Stimulated activated CD4-positive, alpha-beta T cell treated with anti-CD3 and anti-CD28 coated beads, Interleukin-15, amount 100 ng/mL, for 48 hours (primary cell): ENCODE results near the gene TRIM49D2.
"Not testable (repeated sequence)": the region's sequence is repeated elsewhere in the genome, so short reads cannot be mapped to it uniquely, and the experiment has no call there.

Source experiments
- DNase-seq, 2 donors: peaks; one replicate each; pipeline ENCODE4 v3.0.0-alpha.2; 2020; ENCODE audit warnings: low read depth in 2 of 2

The TRIM49D2 gene

GRCh38 chr11:89923764-89924163 is at the start of gene TRIM49D2:
Gene TRIM49D2 (plus strand): TSS chr11:89924064. CDS start chr11:89926762, 2,698 bp downstream.
- not testable (repeated sequence) for DNase-seq

DNA sequence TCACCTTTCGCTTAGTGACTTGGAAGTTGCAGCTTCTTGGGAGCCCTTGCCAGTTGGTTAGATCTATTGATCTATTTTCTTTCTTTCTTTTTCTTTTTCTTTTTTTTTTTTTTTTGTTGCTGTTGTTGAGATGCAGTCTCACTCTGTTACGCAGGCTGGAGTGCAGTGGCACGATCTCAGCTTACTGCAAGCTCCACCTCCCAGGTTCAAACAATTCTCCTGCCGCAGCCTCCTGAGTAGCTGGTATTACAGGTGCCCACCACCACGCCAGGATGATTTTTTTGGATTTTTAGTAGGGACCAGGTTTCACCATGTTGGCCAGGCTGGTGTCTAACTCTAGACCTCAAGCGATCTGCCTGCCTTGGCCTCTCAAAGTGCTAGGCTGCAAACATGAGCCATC is 46.4 kb upstream of the TRIM49D2 start:
- DNase-seq: not testable (repeated sequence)

GRCh38 chr11:89893245-89893644 is 30.6 kb upstream of the TRIM49D2 start:
- DNase-seq: not testable (repeated sequence)

DNA sequence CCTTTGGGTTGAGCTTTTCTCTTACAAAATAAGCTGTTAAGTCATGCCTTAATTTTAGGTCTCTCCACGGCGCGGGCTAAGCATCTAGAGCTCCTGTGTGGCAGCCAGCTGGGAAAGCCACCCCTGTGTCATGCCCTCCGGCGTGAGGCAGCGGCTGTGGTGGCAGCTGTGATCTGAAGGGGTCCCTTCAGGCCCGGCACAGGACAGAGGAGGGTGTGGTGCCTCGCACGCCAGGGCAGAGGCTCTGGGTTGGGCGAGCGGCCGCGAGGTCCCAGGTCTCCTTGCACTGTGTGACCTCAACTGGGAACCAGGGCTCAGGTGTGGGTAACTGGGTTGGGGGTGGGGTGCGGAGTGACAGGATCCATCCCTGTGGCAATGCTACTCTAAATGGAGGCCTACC is 23.1 kb upstream of the TRIM49D2 start:
- DNase-seq: not testable (repeated sequence)

GRCh38 chr11:89922195-89922660 is 1.6 kb upstream of the TRIM49D2 start, which contains the start of gene TRIM49D1:
Gene TRIM49D1 (minus strand): TSS chr11:89922245. CDS start chr11:89917710, 4,535 bp downstream.
- DNase-seq: no peak

DNA sequence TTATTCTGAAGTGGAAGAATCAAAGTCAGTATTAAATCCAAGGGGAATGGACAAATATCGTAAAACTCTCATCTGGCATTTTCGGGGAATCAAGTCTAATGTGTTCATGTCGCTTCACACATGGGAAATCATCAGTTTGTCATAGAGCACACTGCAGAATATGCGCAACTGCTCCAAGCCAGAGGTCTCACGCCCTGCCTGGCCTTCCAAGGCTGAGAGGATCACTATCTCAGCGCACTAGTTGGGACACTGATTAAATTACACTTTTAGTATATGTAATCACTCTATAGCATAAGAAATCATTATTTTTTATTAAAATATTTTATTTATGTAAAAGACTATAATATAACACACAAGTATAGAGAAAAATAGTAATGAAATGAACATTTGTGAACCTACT is 37.0 kb downstream of the TRIM49D2 start:
- not testable (repeated sequence) for DNase-seq

DNA sequence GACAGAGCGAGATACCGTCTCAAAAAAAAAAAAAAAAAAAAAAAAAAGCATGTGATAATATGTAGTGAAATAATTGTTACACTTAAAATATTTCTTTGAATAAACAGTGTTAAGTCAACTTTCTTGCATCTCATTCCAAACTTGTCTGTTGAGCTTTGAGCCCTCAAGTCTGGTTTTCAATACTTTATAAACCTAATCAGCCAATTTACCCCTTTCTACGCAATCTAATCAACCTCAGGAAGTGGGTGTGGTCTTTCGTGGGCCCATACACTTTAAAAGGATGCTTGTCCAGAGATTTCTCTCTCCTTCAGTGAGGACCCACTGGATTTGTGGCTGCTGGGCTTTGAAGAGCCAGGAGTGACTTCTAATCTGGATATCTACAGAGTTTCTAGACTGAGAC is 41.9 kb downstream of the TRIM49D2 start, which contains the start of gene TRIM64:
Gene TRIM64, plus strand, starts transcription at position 301 of the 400 bp plus-strand sequence. CDS start 2,467 bp downstream, outside the sequence.
- DNase-seq: not testable (repeated sequence)
